NCI-H82 treated with DMSO at 0.1 percent for 48 hours (cell line): ENCODE measurements around the gene NFKBIE.

Experiments
- DNase-seq: peaks from one replicate; lab custom pipeline; 2025; ENCODE audit not compliant: unreplicated experiment; lab: John Stamatoyannopoulos, UW

Gene NFKBIE

GRCh38 chr6:44260011-44260410, 5.3 kb downstream of the NFKBIE start:
- no peak for DNase-seq

- DNase-seq: no peak
Observed at GRCh38 chr6:44258921-44259320, 6.4 kb downstream of the NFKBIE start.

- no peak for DNase-seq
Observed at GRCh38 chr6:44258325-44258863, 7.0 kb downstream of the NFKBIE start.

GRCh38 chr6:44257753-44258324, 7.5 kb downstream of the NFKBIE start:
- DNase-seq: no peak

GRCh38 chr6:44257025-44257752, 8.2 kb downstream of the NFKBIE start, which contains the start of gene SLC35B2:
Gene SLC35B2, minus strand, starts transcription at chr6:44257528. Its CDS starts 118 bp downstream, at chr6:44257410.
- DNase-seq: peak; percentile 35

- no peak for DNase-seq
Observed at GRCh38 chr6:44256775-44257024, 8.7 kb downstream of the NFKBIE start.

GRCh38 chr6:44255871-44256774, 9.2 kb downstream of the NFKBIE start:
- no peak for DNase-seq

- no peak for DNase-seq
Observed at GRCh38 chr6:44255105-44255808, 10.1 kb downstream of the NFKBIE start.

- DNase-seq: no peak
Observed at GRCh38 chr6:44254191-44255104, 10.9 kb downstream of the NFKBIE start.

- DNase-seq: peak; percentile 29
Observed at GRCh38 chr6:44253307-44254101, 11.8 kb downstream of the NFKBIE start.

- DNase-seq: no peak
Observed at GRCh38 chr6:44251576-44252524, 13.5 kb downstream of the NFKBIE start.

- no peak for DNase-seq
Observed at GRCh38 chr6:44250718-44251123, 14.6 kb downstream of the NFKBIE start.

- no peak for DNase-seq
Observed at GRCh38 chr6:44250067-44250717, 15.2 kb downstream of the NFKBIE start.

GRCh38 chr6:44249082-44249748, 16.1 kb downstream of the NFKBIE start:
- DNase-seq: no peak

GRCh38 chr6:44248579-44248978, 16.8 kb downstream of the NFKBIE start:
- DNase-seq: no peak

- DNase-seq: no peak
Observed at GRCh38 chr6:44247338-44248302, 17.7 kb downstream of the NFKBIE start.
